H1 (cell line): ENCODE data around the gene TSPAN5. TPM values are rescaled to one million over a fixed set of nuclear protein-coding genes. Genes with fewer than 3 reads are reported as not detected.

ENCODE experiments used
- ATF2 ChIP-seq: IDR thresholded peaks from 2 replicates; pipeline ENCODE4 v1.6.1; 2012; ENCODE audit warnings: low read length, inconsistent platforms
- E2F6 ChIP-seq: IDR thresholded peaks from 2 replicates; pipeline ENCODE4 v1.6.1; 2012; ENCODE audit warnings: inconsistent platforms
- GTF2F1 ChIP-seq: IDR thresholded peaks from 2 replicates; pipeline ENCODE4 v1.6.1; 2012; ENCODE audit warnings: low read depth, low read length, improper control_type of control experiment, borderline replicate concordance
- RNF2 ChIP-seq: fragments of 200-900, 300-1000 bp; sonication (generic); IDR thresholded peaks from 2 replicates; pipeline ENCODE4 v1.7.1; 2016; ENCODE audit warnings: borderline replicate concordance, low read depth, mild to moderate bottlenecking, antibody characterized with exemption, low read length; ENCODE audit not compliant: poor library complexity, severe bottlenecking; ENCODE audit errors: missing control alignments
- polyA plus RNA-seq, 7 experiments: library from polyadenylated mRNA; depleted of rRNA in 3 of 7; stranded (reverse) in 5 of 7; unstranded in 2 of 7; fragments of >200 nt in 5 of 7; fragments of 200-250 nt in 2 of 7; gene quantifications; 1 replicate in 5 of 7; 2 replicates in 1 of 7; 4 replicates in 1 of 7; pipeline versions ENCODE4 v1.2.1 to v1.2.3, GENCODE V29; 2011 to 2013; ENCODE audit warnings: missing spikeins in 2 of 7, mixed read lengths in 2 of 7
- total RNA-seq: library from RNA; stranded (reverse); fragmentation: NEBNext Ultra II Directional; extraction: Animal tissue kit (Norgen Biotek cat#: 25700); gene quantifications from 2 replicates; pipeline ENCODE4 v1.2.1, GENCODE V29; 2021

TSPAN5 gene
- total and polyA plus RNA-seq, 2 of the 8 experiments (the other 6 are each of a cell fraction or from before 2014, with no cell fraction given) = 17.6 to 21.2 TPM

GRCh38 chr4:98659741-98660462 lies 1.5 kb upstream of the TSPAN5 start (continued):
- TF ChIP-seq GTF2F1 = no peak
- no peak for TF ChIP-seq ATF2
- no peak for TF ChIP-seq RNF2
- TF ChIP-seq E2F6 = no peak
